Thyroid gland (tissue), 4 donors: ENCODE data around the gene CEP250. TPM values are rescaled to one million over a fixed set of nuclear protein-coding genes. Genes with fewer than 3 reads are reported as not detected.
A peak's percentile ranks its signal among the peaks of the same experiment; 100 is the strongest.
"Not testable (repeated sequence)": the region's sequence is repeated elsewhere in the genome, so short reads cannot be mapped to it uniquely, and the experiment has no call there.

Experiments
- DNase-seq, 2 donors: peaks; one replicate each; pipeline ENCODE4 v3.0.0-alpha.2; 2019
- H3K27ac ChIP-seq, 3 donors: fragments of 200-600 bp; sonication (generic); 1 replicate in 2 of 3; 2 replicates in 1 of 3; pipeline ENCODE4 v1.5.1; 2016 to 2019; ENCODE audit warnings: mild to moderate bottlenecking in 1 of 3, moderate library complexity in 1 of 3
- H3K27me3 ChIP-seq: fragments of 200-600 bp; sonication (generic); one replicate; pipeline ENCODE4 v1.5.1; 2019
- H3K36me3 ChIP-seq, 2 donors: fragments of 200-600 bp; sonication (generic); one replicate each; pipeline ENCODE4 v1.5.1; 2016 to 2019
- H3K4me1 ChIP-seq, 2 donors: fragments of 200-600 bp; sonication (generic); one replicate each; pipeline ENCODE4 v1.5.1; 2017 to 2019
- H3K4me3 ChIP-seq, 3 donors: fragments of 200-600 bp; sonication (generic); replicated peaks in 1 of 3; 1 replicate in 2 of 3; 2 replicates in 1 of 3; pipeline ENCODE4 v1.5.1; 2016; ENCODE audit warnings: mild to moderate bottlenecking in 1 of 3
- H3K9me3 ChIP-seq: fragments of 200-600 bp; sonication (generic); one replicate; pipeline ENCODE4 v1.5.1; 2017
- POLR2A ChIP-seq, 2 donors: fragments of 450-650 bp; IDR thresholded peaks; one replicate each; pipeline ENCODE4 v1.6.1; 2017; ENCODE audit warnings: antibody characterized with exemption in 2 of 2, mild to moderate bottlenecking in 2 of 2, moderate library complexity in 1 of 2
- WGBS, 2 donors: methylation state at CpG; one replicate each; pipeline ENCODE4 v1.1.5; 2017; 5-methylcytosine and 5-hydroxymethylcytosine counted together
- intact Hi-C: fragments of 100-400 bp; cut with DNase I; formaldehyde crosslinking; loops from one replicate; pipeline ENCODE4 v1.15.1; 2023
- total RNA-seq, 4 donors: library from RNA; depleted of rRNA; stranded (reverse); fragments of >200 nt; gene quantifications; one replicate each; pipeline ENCODE4 v1.2.3, GENCODE V29; 2016
- TF ChIP-seq, protein P1 (sequence below), 6 experiments: fragments of 200-600 bp in 3 of 6; fragments of 450-650 bp in 3 of 6; sonication (generic) in 3 of 6; IDR thresholded peaks; one replicate each; pipeline ENCODE4 v1.5.1; 2016 to 2019; ENCODE audit warnings: antibody characterized with exemption in 6 of 6, mild to moderate bottlenecking in 2 of 6, inconsistent platforms in 1 of 6, moderate library complexity in 1 of 6

Gene CEP250
- total RNA-seq, 4 donors from 2014 or later, result 17.5 to 198 (median 34.8) TPM

DNA sequence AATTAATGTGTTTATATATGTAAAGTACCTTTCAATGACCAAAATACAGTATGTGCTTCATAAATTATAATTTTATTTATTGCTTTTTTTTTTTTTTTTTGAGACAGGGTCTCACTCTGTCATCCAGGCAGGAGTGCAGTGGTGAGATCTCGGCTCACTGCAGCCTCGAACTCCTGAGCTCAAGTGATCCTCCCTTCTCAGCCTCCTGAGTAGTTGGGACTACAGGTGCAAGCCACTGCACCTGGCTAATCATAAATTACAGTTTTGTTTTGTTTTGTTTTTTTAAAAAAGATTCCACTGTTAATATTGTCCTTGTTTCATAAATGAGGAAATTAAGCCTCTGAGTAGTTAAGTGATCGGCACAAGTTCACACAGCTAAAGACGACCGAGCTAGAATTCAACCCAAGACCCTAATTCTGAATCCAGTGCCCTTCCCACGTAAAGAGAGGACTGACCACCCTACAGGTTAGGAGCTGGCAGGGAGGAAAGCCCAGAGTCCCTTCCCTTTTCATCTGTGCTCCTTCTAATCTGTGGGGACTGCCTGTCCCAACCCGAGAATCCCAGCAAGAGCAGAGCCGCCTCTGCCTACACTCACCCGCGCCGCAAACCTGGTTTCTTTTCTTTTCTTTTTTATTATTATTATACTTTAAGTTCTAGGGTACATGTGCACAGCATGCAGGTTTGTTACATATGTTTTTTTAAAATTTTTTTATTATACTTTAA lies 8.9 kb upstream of the CEP250 start:
- 60 to 71% methylated on average over 11 of the region's 11 CpGs for WGBS, 2 donors
- intact Hi-C loops, result no loop called here
- TF ChIP-seq, protein P1, sequence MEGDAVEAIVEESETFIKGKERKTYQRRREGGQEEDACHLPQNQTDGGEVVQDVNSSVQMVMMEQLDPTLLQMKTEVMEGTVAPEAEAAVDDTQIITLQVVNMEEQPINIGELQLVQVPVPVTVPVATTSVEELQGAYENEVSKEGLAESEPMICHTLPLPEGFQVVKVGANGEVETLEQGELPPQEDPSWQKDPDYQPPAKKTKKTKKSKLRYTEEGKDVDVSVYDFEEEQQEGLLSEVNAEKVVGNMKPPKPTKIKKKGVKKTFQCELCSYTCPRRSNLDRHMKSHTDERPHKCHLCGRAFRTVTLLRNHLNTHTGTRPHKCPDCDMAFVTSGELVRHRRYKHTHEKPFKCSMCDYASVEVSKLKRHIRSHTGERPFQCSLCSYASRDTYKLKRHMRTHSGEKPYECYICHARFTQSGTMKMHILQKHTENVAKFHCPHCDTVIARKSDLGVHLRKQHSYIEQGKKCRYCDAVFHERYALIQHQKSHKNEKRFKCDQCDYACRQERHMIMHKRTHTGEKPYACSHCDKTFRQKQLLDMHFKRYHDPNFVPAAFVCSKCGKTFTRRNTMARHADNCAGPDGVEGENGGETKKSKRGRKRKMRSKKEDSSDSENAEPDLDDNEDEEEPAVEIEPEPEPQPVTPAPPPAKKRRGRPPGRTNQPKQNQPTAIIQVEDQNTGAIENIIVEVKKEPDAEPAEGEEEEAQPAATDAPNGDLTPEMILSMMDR (IDR thresholded peaks at IDR 0.05), result no peak
- no peak for TF ChIP-seq POLR2A (IDR thresholded peaks at IDR 0.05)

DNA sequence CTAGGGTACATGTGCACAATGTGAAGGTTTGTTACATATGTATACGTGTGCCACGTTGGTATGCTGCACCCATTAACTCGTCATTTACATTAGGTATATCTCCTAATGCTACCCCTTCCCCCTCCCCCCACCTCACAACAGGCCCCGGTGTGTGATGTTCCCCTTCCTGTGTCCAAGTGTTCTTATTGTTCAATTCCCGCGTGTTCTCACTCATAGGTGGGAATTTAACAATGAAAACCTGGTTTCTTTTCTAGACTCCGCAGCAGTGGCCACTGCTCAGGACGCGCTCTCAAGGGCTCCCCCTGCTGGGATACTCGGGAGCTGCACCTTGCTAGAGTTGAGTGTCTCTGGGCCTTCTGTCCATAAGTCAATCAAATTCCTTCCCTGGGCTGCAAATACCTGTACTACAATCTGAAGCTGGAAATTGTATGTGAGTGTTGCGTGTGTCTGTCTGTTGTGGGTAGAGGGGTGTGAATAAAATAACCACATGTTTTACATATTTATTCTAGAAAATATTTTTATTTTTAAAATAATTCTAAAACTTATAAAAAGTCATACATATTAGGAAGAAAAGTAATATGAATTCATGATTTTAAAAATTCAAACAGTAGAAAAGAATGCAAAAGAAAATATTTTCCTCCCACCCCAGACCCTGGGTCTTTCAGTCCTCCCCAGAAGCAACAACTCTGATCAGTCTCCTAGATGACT lies 8.2 kb upstream of the CEP250 start:
- 3 to 4% methylated on average over 11 of the region's 11 CpGs for WGBS, 2 donors
- no peaks in the 10 kb centered on the region for H3K4me1 ChIP-seq
- no peaks in the 10 kb centered on the region for H3K27me3 ChIP-seq
- H3K36me3 ChIP-seq, result no peaks in the 10 kb centered on the region
- no peak overlapping the region for H3K27ac ChIP-seq
- peak; percentile 83 to 90 for DNase-seq
- no peaks in the 10 kb centered on the region for H3K9me3 ChIP-seq
- peak overlapping the region in 1 of 3 donors; percentile 7 for H3K4me3 ChIP-seq
- intact Hi-C loops, result no loop called here
- TF ChIP-seq, protein P1 (IDR thresholded peaks at IDR 0.05), result peak; percentile 81 to 99 (median 93)
- TF ChIP-seq POLR2A (IDR thresholded peaks at IDR 0.05), result no peak

More for the DNA sequence above, 8.9 kb upstream of the CEP250 start:
- Histone ChIP-seq H3K4me3 (peak overlapping the region in 1 of 3 donors; percentile 7), H3K27ac (no peak overlapping the region), H3K27me3 (no peaks in the 10 kb centered on the region), H3K4me1 (no peaks in the 10 kb centered on the region), H3K36me3 (no peaks in the 10 kb centered on the region), H3K9me3 (no peaks in the 10 kb centered on the region)
- DNase-seq, result no peak

DNA sequence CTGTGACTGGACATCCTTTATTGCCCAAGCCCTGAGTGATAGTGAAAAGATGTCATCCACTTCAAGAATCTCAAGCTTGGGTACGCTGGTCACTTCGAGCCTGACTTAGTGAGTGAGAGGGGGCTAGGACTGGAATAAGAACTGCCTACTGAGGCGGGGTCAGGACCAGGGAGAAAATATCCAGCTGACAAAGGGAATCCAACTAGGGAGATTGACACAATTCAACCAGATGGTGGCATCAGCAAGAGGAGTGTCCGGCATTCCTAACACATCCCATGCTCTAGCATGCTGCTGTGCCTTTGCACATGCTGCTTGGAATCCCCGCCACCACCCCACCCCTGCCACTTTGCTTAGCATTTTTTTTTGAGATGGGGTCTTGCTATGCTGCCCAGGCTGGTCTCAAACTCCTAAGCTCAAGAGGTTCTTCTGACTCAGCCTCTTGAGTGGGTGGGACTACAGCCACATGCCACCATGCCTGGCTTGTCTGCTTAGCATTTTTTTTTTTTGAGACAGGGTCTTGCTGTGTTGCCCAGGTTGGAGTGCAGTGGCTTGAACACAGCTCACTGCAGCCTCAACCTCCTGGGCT lies 6.5 kb upstream of the CEP250 start:
- Histone ChIP-seq H3K4me3 (no peak overlapping the region), H3K4me1 (peaks cover under 1% of the 10 kb centered on the region in 2 donors), H3K27ac (no peak overlapping the region), H3K9me3 (no peaks in the 10 kb centered on the region), H3K27me3 (no peaks in the 10 kb centered on the region), H3K36me3 (no peaks in the 10 kb centered on the region)
- intact Hi-C loops, result no loop called here
- DNase-seq, result no peak
- TF ChIP-seq POLR2A (IDR thresholded peaks at IDR 0.05), result no peak
- TF ChIP-seq, protein P1 (IDR thresholded peaks at IDR 0.05), result no peak
- 91 to 93% methylated on average over 5 of the region's 5 CpGs for WGBS, 2 donors

DNA sequence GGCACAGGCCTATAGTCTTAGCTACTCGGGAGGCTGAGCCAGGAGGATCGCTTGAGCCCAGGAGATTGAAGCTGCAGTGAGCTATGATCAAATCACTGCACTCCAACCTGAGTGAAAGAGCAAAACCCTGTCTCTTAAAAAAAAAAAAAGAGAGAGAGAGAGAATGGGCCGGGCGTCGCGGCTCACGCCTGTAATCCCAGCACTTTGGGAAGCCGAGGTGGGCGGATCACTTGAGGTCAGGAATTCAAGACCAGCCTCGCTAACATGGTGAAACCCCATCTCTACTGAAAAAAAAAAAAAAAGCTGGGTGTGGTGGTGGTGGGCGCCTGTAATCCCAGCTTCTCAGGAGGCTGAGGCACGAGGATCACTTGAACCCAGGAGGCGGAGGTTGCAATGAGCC lies 5.5 kb upstream of the CEP250 start:
- DNase-seq, H3K4me3 ChIP-seq, H3K36me3 ChIP-seq, H3K9me3 ChIP-seq, H3K27ac ChIP-seq, H3K27me3 ChIP-seq, H3K4me1 ChIP-seq, intact Hi-C loops: not testable (repeated sequence)
- 85% methylated on average over 13 of the region's 13 CpGs for WGBS, 2 donors

DNA sequence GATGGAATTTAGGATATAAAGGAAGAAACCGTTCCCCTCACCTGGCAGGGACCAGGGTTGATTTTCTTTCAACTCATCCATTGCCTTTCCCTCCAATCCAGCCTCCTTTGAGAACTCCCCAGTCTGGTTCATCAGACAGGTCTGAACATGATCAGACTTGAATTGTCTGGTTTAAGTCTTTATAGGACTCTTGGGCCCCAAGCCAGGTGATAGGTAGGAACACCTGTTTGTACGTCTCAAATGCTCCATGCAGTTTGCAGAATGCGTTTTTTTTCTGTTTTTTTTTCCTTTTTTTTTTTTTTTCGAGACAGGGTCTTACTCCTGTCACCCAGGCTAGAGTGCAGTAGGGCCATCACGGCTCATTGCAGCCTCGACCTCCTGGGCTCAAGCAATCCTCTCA lies 4.1 kb upstream of the CEP250 start:
- Histone ChIP-seq H3K4me3 (no peak overlapping the region), H3K36me3 (no peaks in the 10 kb centered on the region), H3K27me3 (no peaks in the 10 kb centered on the region), H3K4me1 (peaks cover 10% of the 10 kb centered on the region in 2 donors), H3K27ac (no peak overlapping the region), H3K9me3 (no peaks in the 10 kb centered on the region)
- 72 to 84% methylated on average over 6 of the region's 6 CpGs for WGBS, 2 donors
- intact Hi-C loops, result no loop called here
- no peak for TF ChIP-seq POLR2A (IDR thresholded peaks at IDR 0.05)
- TF ChIP-seq, protein P1 (IDR thresholded peaks at IDR 0.05), result no peak
- no peak for DNase-seq
